ENCODE results near the gene TEX44.

GRCh38 chr2:231575612-231576256 lies 16.9 kb upstream of the TEX44 start:
- TF ChIP-seq CTCF (IDR thresholded peaks at IDR 0.05) = no peak
- TF ChIP-seq EP300 (IDR thresholded peaks at IDR 0.05) = no peak
- no peak for TF ChIP-seq POLR2A (IDR thresholded peaks at IDR 0.05)
- TF ChIP-seq POLR2AphosphoS5 (IDR thresholded peaks at IDR 0.05) = no peak

All from suprapubic skin (tissue), 4 donors.